ENCODE measurements around the gene MICAL1. TPM values are rescaled to one million over a fixed set of nuclear protein-coding genes. Genes with fewer than 3 reads are reported as not detected.
A peak's percentile ranks its signal among the peaks of the same experiment; 100 is the strongest.

MICAL1 gene
- total and polyA plus RNA-seq, 5 donors from 2014 or later = 14.6 to 166 (median 17.9) TPM

GRCh38 chr6:109436041-109436440 is 19.5 kb downstream of the MICAL1 start:
- Histone ChIP-seq H3K4me1 (ENCODE audit: control insufficient read depth, insufficient read depth, low read length, poor library complexity, severe bottlenecking) (peaks cover 9% of the 10 kb centered on the region), H3K27me3 (ENCODE audit: control insufficient read depth, insufficient read depth, low read length) (no peaks in the 10 kb centered on the region), H3K36me3 (ENCODE audit: control insufficient read depth, insufficient read depth, low read length) (no peaks in the 10 kb centered on the region), H3K9me3 (ENCODE audit: control insufficient read depth in 2 of 2, low read length in 2 of 2) (no peaks in the 10 kb centered on the region), H3K27ac (ENCODE audit: insufficient read depth, low read length, poor library complexity, severe bottlenecking) (no peak overlapping the region), H3K4me3 (ENCODE audit: low read depth, low read length) (no peak overlapping the region)
- H3K27me3 Mint-ChIP-seq = peaks cover 11% of the 10 kb centered on the region
- DNase-seq (no peak), ATAC-seq (ENCODE audit: low read depth in 2 of 2) (no peak)
- H3K4me3 Mint-ChIP-seq = no peak overlapping the region
- H3K9me3 Mint-ChIP-seq = no peaks in the 10 kb centered on the region
- no peaks in the 10 kb centered on the region for H3K36me3 Mint-ChIP-seq
- H3K4me1 Mint-ChIP-seq = peaks cover 0 to 9% (median 5%) of the 10 kb centered on the region in 4 donors
- H3K27ac Mint-ChIP-seq = no peak overlapping the region

GRCh38 chr6:109434456-109434855 is 21.1 kb downstream of the MICAL1 start:
- H3K36me3 ChIP-seq (ENCODE audit: control insufficient read depth, insufficient read depth, low read length) = no peaks in the 10 kb centered on the region
- Mint-ChIP-seq H3K4me3 (no peak overlapping the region), H3K4me1 (peaks cover 0 to 7% (median 0%) of the 10 kb centered on the region in 4 donors), H3K27ac (no peak overlapping the region), H3K36me3 (no peaks in the 10 kb centered on the region), H3K27me3 (peaks cover 18% of the 10 kb centered on the region), H3K9me3 (no peaks in the 10 kb centered on the region)
- no peak overlapping the region for H3K27ac ChIP-seq (ENCODE audit: insufficient read depth, low read length, poor library complexity, severe bottlenecking)
- no peaks in the 10 kb centered on the region for H3K27me3 ChIP-seq (ENCODE audit: control insufficient read depth, insufficient read depth, low read length)
- no peak overlapping the region for H3K4me3 ChIP-seq (ENCODE audit: low read depth, low read length)
- ATAC-seq (ENCODE audit: low read depth in 2 of 2) (no peak), DNase-seq (no peak)
- H3K4me1 ChIP-seq (ENCODE audit: control insufficient read depth, insufficient read depth, low read length, poor library complexity, severe bottlenecking) = no peaks in the 10 kb centered on the region
- H3K9me3 ChIP-seq (ENCODE audit: control insufficient read depth in 2 of 2, low read length in 2 of 2) = no peaks in the 10 kb centered on the region

- peak overlapping the region in 1 of 4 donors; percentile 1 for H3K4me3 Mint-ChIP-seq
Observed at GRCh38 chr6:109429496-109429895, 26.1 kb downstream of the MICAL1 start.

GRCh38 chr6:109428889-109429477 is 26.6 kb downstream of the MICAL1 start:
- Mint-ChIP-seq H3K4me1 (peaks cover 0 to 4% (median 0%) of the 10 kb centered on the region in 4 donors), H3K36me3 (no peaks in the 10 kb centered on the region), H3K4me3 (no peak overlapping the region), H3K27me3 (peaks cover 25% of the 10 kb centered on the region), H3K9me3 (no peaks in the 10 kb centered on the region), H3K27ac (no peak overlapping the region)
- Histone ChIP-seq H3K27ac (ENCODE audit: insufficient read depth, low read length, poor library complexity, severe bottlenecking) (no peak overlapping the region), H3K4me1 (ENCODE audit: control insufficient read depth, insufficient read depth, low read length, poor library complexity, severe bottlenecking) (no peaks in the 10 kb centered on the region), H3K4me3 (ENCODE audit: low read depth, low read length) (no peak overlapping the region), H3K36me3 (ENCODE audit: control insufficient read depth, insufficient read depth, low read length) (no peaks in the 10 kb centered on the region), H3K27me3 (ENCODE audit: control insufficient read depth, insufficient read depth, low read length) (no peaks in the 10 kb centered on the region), H3K9me3 (ENCODE audit: control insufficient read depth in 2 of 2, low read length in 2 of 2) (no peaks in the 10 kb centered on the region)
- DNase-seq (no peak), ATAC-seq (ENCODE audit: low read depth in 2 of 2) (no peak)

More at GRCh38 chr6:109429496-109429895, 26.1 kb downstream of the MICAL1 start:
- DNase-seq (no peak), ATAC-seq (ENCODE audit: low read depth in 2 of 2) (no peak)
- H3K4me3 ChIP-seq (ENCODE audit: low read depth, low read length) = no peak overlapping the region
- H3K27ac ChIP-seq (ENCODE audit: insufficient read depth, low read length, poor library complexity, severe bottlenecking) = no peak overlapping the region
- no peaks in the 10 kb centered on the region for H3K9me3 ChIP-seq (ENCODE audit: control insufficient read depth in 2 of 2, low read length in 2 of 2)
- peaks cover 25% of the 10 kb centered on the region for H3K27me3 Mint-ChIP-seq
- no peaks in the 10 kb centered on the region for H3K27me3 ChIP-seq (ENCODE audit: control insufficient read depth, insufficient read depth, low read length)
- H3K4me1 ChIP-seq (ENCODE audit: control insufficient read depth, insufficient read depth, low read length, poor library complexity, severe bottlenecking) = no peaks in the 10 kb centered on the region
- no peak overlapping the region for H3K27ac Mint-ChIP-seq
- no peaks in the 10 kb centered on the region for H3K9me3 Mint-ChIP-seq
- peaks cover 0 to 4% (median 0%) of the 10 kb centered on the region in 4 donors for H3K4me1 Mint-ChIP-seq
- H3K36me3 ChIP-seq (ENCODE audit: control insufficient read depth, insufficient read depth, low read length) = no peaks in the 10 kb centered on the region
- no peaks in the 10 kb centered on the region for H3K36me3 Mint-ChIP-seq

- Mint-ChIP-seq H3K9me3 (peaks cover 0 to 1% (median 0%) of the 10 kb centered on the region in 7 donors), H3K27ac (no peak overlapping the region)
Observed at GRCh38 chr6:109424946-109425345, 30.6 kb downstream of the MICAL1 start.

GRCh38 chr6:109421184-109421583 is 34.4 kb downstream of the MICAL1 start:
- peaks cover 0 to 4% (median 2%) of the 10 kb centered on the region in 4 donors for H3K4me1 Mint-ChIP-seq
- H3K27ac ChIP-seq (ENCODE audit: insufficient read depth, low read length, poor library complexity, severe bottlenecking) = no peak overlapping the region
- H3K9me3 Mint-ChIP-seq = peaks cover 0 to 1% (median 0%) of the 10 kb centered on the region in 7 donors
- H3K4me3 Mint-ChIP-seq = no peak overlapping the region
- peaks cover 10% of the 10 kb centered on the region for H3K27me3 Mint-ChIP-seq
- no peaks in the 10 kb centered on the region for H3K9me3 ChIP-seq (ENCODE audit: control insufficient read depth in 2 of 2, low read length in 2 of 2)
- H3K27me3 ChIP-seq (ENCODE audit: control insufficient read depth, insufficient read depth, low read length) = peaks cover 5% of the 10 kb centered on the region
- H3K4me1 ChIP-seq (ENCODE audit: control insufficient read depth, insufficient read depth, low read length, poor library complexity, severe bottlenecking) = no peaks in the 10 kb centered on the region
- ATAC-seq (ENCODE audit: low read depth in 2 of 2) (no peak), DNase-seq (no peak)
- H3K27ac Mint-ChIP-seq = peak overlapping the region in 1 of 3 donors; percentile 23
- H3K36me3 ChIP-seq (ENCODE audit: control insufficient read depth, insufficient read depth, low read length) = no peaks in the 10 kb centered on the region
- no peak overlapping the region for H3K4me3 ChIP-seq (ENCODE audit: low read depth, low read length)
- H3K36me3 Mint-ChIP-seq = no peaks in the 10 kb centered on the region

More at GRCh38 chr6:109424946-109425345, 30.6 kb downstream of the MICAL1 start:
- no peaks in the 10 kb centered on the region for H3K36me3 ChIP-seq (ENCODE audit: control insufficient read depth, insufficient read depth, low read length)
- H3K27me3 ChIP-seq (ENCODE audit: control insufficient read depth, insufficient read depth, low read length) = no peaks in the 10 kb centered on the region
- ATAC-seq (ENCODE audit: low read depth in 2 of 2) (no peak), DNase-seq (no peak)
- peaks cover 0 to 4% (median 0%) of the 10 kb centered on the region in 4 donors for H3K4me1 Mint-ChIP-seq
- peaks cover 20% of the 10 kb centered on the region for H3K27me3 Mint-ChIP-seq
- H3K36me3 Mint-ChIP-seq = no peaks in the 10 kb centered on the region
- H3K4me1 ChIP-seq (ENCODE audit: control insufficient read depth, insufficient read depth, low read length, poor library complexity, severe bottlenecking) = no peaks in the 10 kb centered on the region
- H3K27ac ChIP-seq (ENCODE audit: insufficient read depth, low read length, poor library complexity, severe bottlenecking) = no peak overlapping the region
- H3K9me3 ChIP-seq (ENCODE audit: control insufficient read depth in 2 of 2, low read length in 2 of 2) = no peaks in the 10 kb centered on the region
- H3K4me3 ChIP-seq (ENCODE audit: low read depth, low read length) = no peak overlapping the region
- no peak overlapping the region for H3K4me3 Mint-ChIP-seq

GRCh38 chr6:109420751-109421150 is 34.8 kb downstream of the MICAL1 start:
- ATAC-seq (ENCODE audit: low read depth in 2 of 2) (no peak), DNase-seq (no peak)
- no peak overlapping the region for H3K27ac ChIP-seq (ENCODE audit: insufficient read depth, low read length, poor library complexity, severe bottlenecking)
- H3K36me3 ChIP-seq (ENCODE audit: control insufficient read depth, insufficient read depth, low read length) = no peaks in the 10 kb centered on the region
- H3K27me3 ChIP-seq (ENCODE audit: control insufficient read depth, insufficient read depth, low read length) = peaks cover 5% of the 10 kb centered on the region
- H3K4me1 ChIP-seq (ENCODE audit: control insufficient read depth, insufficient read depth, low read length, poor library complexity, severe bottlenecking) = no peaks in the 10 kb centered on the region
- no peak overlapping the region for H3K4me3 Mint-ChIP-seq
- no peak overlapping the region for H3K27ac Mint-ChIP-seq
- H3K4me1 Mint-ChIP-seq = peaks cover 0 to 4% (median 2%) of the 10 kb centered on the region in 4 donors
- peaks cover 0 to 1% (median 0%) of the 10 kb centered on the region in 7 donors for H3K9me3 Mint-ChIP-seq
- no peak overlapping the region for H3K4me3 ChIP-seq (ENCODE audit: low read depth, low read length)
- H3K9me3 ChIP-seq (ENCODE audit: control insufficient read depth in 2 of 2, low read length in 2 of 2) = no peaks in the 10 kb centered on the region
- H3K27me3 Mint-ChIP-seq = peaks cover 6% of the 10 kb centered on the region
- no peaks in the 10 kb centered on the region for H3K36me3 Mint-ChIP-seq

GRCh38 chr6:109417646-109418045 is 37.9 kb downstream of the MICAL1 start:
- Histone ChIP-seq H3K27me3 (ENCODE audit: control insufficient read depth, insufficient read depth, low read length) (peaks cover 5% of the 10 kb centered on the region), H3K4me1 (ENCODE audit: control insufficient read depth, insufficient read depth, low read length, poor library complexity, severe bottlenecking) (no peaks in the 10 kb centered on the region), H3K4me3 (ENCODE audit: low read depth, low read length) (no peak overlapping the region), H3K36me3 (ENCODE audit: control insufficient read depth, insufficient read depth, low read length) (no peaks in the 10 kb centered on the region), H3K9me3 (ENCODE audit: control insufficient read depth in 2 of 2, low read length in 2 of 2) (no peaks in the 10 kb centered on the region), H3K27ac (ENCODE audit: insufficient read depth, low read length, poor library complexity, severe bottlenecking) (no peak overlapping the region)
- Mint-ChIP-seq H3K27ac (no peak overlapping the region), H3K9me3 (peaks cover 0 to 1% (median 0%) of the 10 kb centered on the region in 7 donors), H3K4me3 (no peak overlapping the region), H3K36me3 (no peaks in the 10 kb centered on the region), H3K27me3 (peaks cover 18% of the 10 kb centered on the region), H3K4me1 (peaks cover 0 to 4% (median 0%) of the 10 kb centered on the region in 4 donors)
- no peak for DNase-seq
- no peak for ATAC-seq (ENCODE audit: low read depth in 2 of 2)
